ENCODE data around the gene SPOCK2.

GRCh38 chr10:72076756-72077155 is 11.6 kb downstream of the SPOCK2 start:
- TF ChIP-seq, protein P1, sequence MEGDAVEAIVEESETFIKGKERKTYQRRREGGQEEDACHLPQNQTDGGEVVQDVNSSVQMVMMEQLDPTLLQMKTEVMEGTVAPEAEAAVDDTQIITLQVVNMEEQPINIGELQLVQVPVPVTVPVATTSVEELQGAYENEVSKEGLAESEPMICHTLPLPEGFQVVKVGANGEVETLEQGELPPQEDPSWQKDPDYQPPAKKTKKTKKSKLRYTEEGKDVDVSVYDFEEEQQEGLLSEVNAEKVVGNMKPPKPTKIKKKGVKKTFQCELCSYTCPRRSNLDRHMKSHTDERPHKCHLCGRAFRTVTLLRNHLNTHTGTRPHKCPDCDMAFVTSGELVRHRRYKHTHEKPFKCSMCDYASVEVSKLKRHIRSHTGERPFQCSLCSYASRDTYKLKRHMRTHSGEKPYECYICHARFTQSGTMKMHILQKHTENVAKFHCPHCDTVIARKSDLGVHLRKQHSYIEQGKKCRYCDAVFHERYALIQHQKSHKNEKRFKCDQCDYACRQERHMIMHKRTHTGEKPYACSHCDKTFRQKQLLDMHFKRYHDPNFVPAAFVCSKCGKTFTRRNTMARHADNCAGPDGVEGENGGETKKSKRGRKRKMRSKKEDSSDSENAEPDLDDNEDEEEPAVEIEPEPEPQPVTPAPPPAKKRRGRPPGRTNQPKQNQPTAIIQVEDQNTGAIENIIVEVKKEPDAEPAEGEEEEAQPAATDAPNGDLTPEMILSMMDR (conservative IDR thresholded peaks at IDR 0.05) = no peak
- TF ChIP-seq ZFX (IDR thresholded peaks at IDR 0.05) = no peak
